Stimulated activated CD4-positive, alpha-beta T cell treated with anti-CD3 and anti-CD28 coated beads, TNF-alpha, amount 100 ng/mL, for 4 hours (primary cell): ENCODE data around the gene MIGA2.
A peak's percentile ranks its signal among the peaks of the same experiment; 100 is the strongest.
"Not testable (repeated sequence)": the region's sequence is repeated elsewhere in the genome, so short reads cannot be mapped to it uniquely, and the experiment has no call there.

ENCODE experiments used
- DNase-seq, 3 experiments: peaks; one replicate each; pipeline ENCODE4 v3.0.0-alpha.2; 2020; ENCODE audit warnings: low read depth in 3 of 3

Gene MIGA2

GRCh38 chr9:129036241-129036922 lies at the start of gene MIGA2:
Gene MIGA2, plus strand, starts transcription at chr9:129036626. Its CDS starts 3,969 bp downstream, at chr9:129040595.
- DNase-seq = peak; percentile 76 to 82 (median 77)

- DNase-seq = no peak
These were observed 49.8 kb upstream of the MIGA2 start for GRCh38 chr9:128986671-128987070.

GRCh38 chr9:128987805-128988204 lies 48.6 kb upstream of the MIGA2 start:
- DNase-seq = no peak

GRCh38 chr9:128992995-128993394 lies 43.4 kb upstream of the MIGA2 start:
- no peak for DNase-seq

GRCh38 chr9:128995791-128996190 lies 40.6 kb upstream of the MIGA2 start:
- DNase-seq = no peak

- DNase-seq = no peak
These were observed 38.0 kb upstream of the MIGA2 start for GRCh38 chr9:128998462-128998861.

- no peak for DNase-seq
These were observed 36.7 kb upstream of the MIGA2 start for GRCh38 chr9:128999581-129000206.

GRCh38 chr9:129001504-129002325 lies 34.7 kb upstream of the MIGA2 start:
- DNase-seq = no peak

GRCh38 chr9:129002992-129003391 lies 33.4 kb upstream of the MIGA2 start:
- DNase-seq = no peak

GRCh38 chr9:129004173-129004572 lies 32.3 kb upstream of the MIGA2 start:
- DNase-seq = not testable (repeated sequence)

GRCh38 chr9:129005336-129005997 lies 31.0 kb upstream of the MIGA2 start:
- DNase-seq = no peak

GRCh38 chr9:129006328-129007034 lies 29.9 kb upstream of the MIGA2 start:
- peak in 2 of 3 experiments; percentile 18 to 30 for DNase-seq

- DNase-seq = no peak
These were observed 29.2 kb upstream of the MIGA2 start for GRCh38 chr9:129007035-129007765.

GRCh38 chr9:129007766-129008468 lies 28.5 kb upstream of the MIGA2 start:
- no peak for DNase-seq

GRCh38 chr9:129008469-129008965 lies 27.9 kb upstream of the MIGA2 start:
- no peak for DNase-seq

GRCh38 chr9:129008986-129009583 lies 27.3 kb upstream of the MIGA2 start:
- DNase-seq = no peak

GRCh38 chr9:129009584-129010141 lies 26.8 kb upstream of the MIGA2 start:
- DNase-seq = no peak

GRCh38 chr9:129010267-129010975 lies 26.0 kb upstream of the MIGA2 start:
- DNase-seq = no peak
